IPS DF 6.9 (cell line): ENCODE data around the gene ONECUT3.

Source experiments
- DNase-seq: peaks from one replicate; pipeline ENCODE4 v3.0.0-alpha.2; 2013; ENCODE audit warnings: low read depth, low spot score
- H3K27ac ChIP-seq: one replicate; pipeline ENCODE4 v1.5.1; 2013; ENCODE audit warnings: low read length, control low read depth
- H3K27me3 ChIP-seq: 2 replicates; pipeline ENCODE4 v1.6.1; 2013; ENCODE audit warnings: mild to moderate bottlenecking, low read length; ENCODE audit not compliant: control insufficient read depth, insufficient read depth
- H3K36me3 ChIP-seq: 2 replicates; pipeline ENCODE4 v1.6.1; 2013; ENCODE audit warnings: low read length; ENCODE audit not compliant: control insufficient read depth, insufficient read depth
- H3K4me1 ChIP-seq: 2 replicates; pipeline ENCODE4 v1.6.1; 2013; ENCODE audit warnings: low read length; ENCODE audit not compliant: control insufficient read depth, insufficient read depth
- H3K4me3 ChIP-seq: 2 replicates; pipeline ENCODE4 v1.5.1; 2013; ENCODE audit warnings: mild to moderate bottlenecking, low read length
- H3K9me3 ChIP-seq: 2 replicates; pipeline ENCODE4 v1.6.1; 2013; ENCODE audit warnings: low read length, inconsistent platforms; ENCODE audit not compliant: control insufficient read depth, insufficient read depth
- WGBS: extraction: QIAGEN DNeasy Blood & Tissue Kit; methylation state at CpG from one replicate; pipeline ENCODE4 v1.1.7; 2013; ENCODE audit warnings: mixed read lengths, missing lambda C conversion rate; ENCODE audit not compliant: insufficient read length, insufficient coverage; 5-methylcytosine and 5-hydroxymethylcytosine counted together

The ONECUT3 gene

GRCh38 chr19:1815605-1816529, 62.6 kb downstream of the ONECUT3 start:
- Histone ChIP-seq H3K4me3 (no peak overlapping the region), H3K27me3 (no peaks in the 10 kb centered on the region), H3K9me3 (no peaks in the 10 kb centered on the region), H3K4me1 (peaks cover 2% of the 10 kb centered on the region), H3K36me3 (peaks cover 38% of the 10 kb centered on the region), H3K27ac (no peak overlapping the region)
- no CpG with 5 or more reads among the region's 61 CpGs for WGBS
- no peak for DNase-seq

GRCh38 chr19:1816530-1817298, 63.4 kb downstream of the ONECUT3 start:
- Histone ChIP-seq H3K36me3 (peaks cover 44% of the 10 kb centered on the region), H3K27me3 (no peaks in the 10 kb centered on the region), H3K4me3 (no peak overlapping the region), H3K27ac (no peak overlapping the region), H3K4me1 (peaks cover under 1% of the 10 kb centered on the region; the same call in 1 of the 2 replicates), H3K9me3 (no peaks in the 10 kb centered on the region)
- no peak for DNase-seq
- no CpG with 5 or more reads among the region's 36 CpGs for WGBS

- H3K36me3 ChIP-seq: peaks cover 49% of the 10 kb centered on the region
- no peak for DNase-seq
- no CpG with 5 or more reads among the region's 25 CpGs for WGBS
- H3K4me1 ChIP-seq: no peaks in the 10 kb centered on the region
- no peak overlapping the region for H3K4me3 ChIP-seq
- no peak overlapping the region for H3K27ac ChIP-seq
- no peaks in the 10 kb centered on the region for H3K27me3 ChIP-seq
- H3K9me3 ChIP-seq: no peaks in the 10 kb centered on the region
Observed at GRCh38 chr19:1817553-1818179, 64.4 kb downstream of the ONECUT3 start.

- Histone ChIP-seq H3K36me3 (peaks cover 51% of the 10 kb centered on the region), H3K27ac (no peak overlapping the region), H3K27me3 (no peaks in the 10 kb centered on the region), H3K4me3 (no peak overlapping the region), H3K9me3 (no peaks in the 10 kb centered on the region), H3K4me1 (no peaks in the 10 kb centered on the region)
- DNase-seq: no peak
- WGBS: no CpG with 5 or more reads among the region's 33 CpGs
Observed at GRCh38 chr19:1818549-1819195, 65.4 kb downstream of the ONECUT3 start.

GRCh38 chr19:1819341-1820255, 66.3 kb downstream of the ONECUT3 start:
- Histone ChIP-seq H3K4me1 (no peaks in the 10 kb centered on the region), H3K27me3 (no peaks in the 10 kb centered on the region), H3K36me3 (peaks cover 52% of the 10 kb centered on the region), H3K4me3 (no peak overlapping the region), H3K27ac (no peak overlapping the region), H3K9me3 (no peaks in the 10 kb centered on the region)
- no peak for DNase-seq
- WGBS: no CpG with 5 or more reads among the region's 43 CpGs

GRCh38 chr19:1822210-1822609, 68.9 kb downstream of the ONECUT3 start:
- WGBS: no CpG with 5 or more reads among the region's 19 CpGs
- DNase-seq: no peak
- no peaks in the 10 kb centered on the region for H3K9me3 ChIP-seq
- H3K27ac ChIP-seq: no peak overlapping the region
- no peaks in the 10 kb centered on the region for H3K27me3 ChIP-seq
- peaks cover 40% of the 10 kb centered on the region for H3K36me3 ChIP-seq
- no peak overlapping the region for H3K4me3 ChIP-seq
- H3K4me1 ChIP-seq: peaks cover 3% of the 10 kb centered on the region; the same call in 1 of the 2 replicates

- Histone ChIP-seq H3K4me1 (peaks cover 3% of the 10 kb centered on the region; the same call in 1 of the 2 replicates), H3K36me3 (peaks cover 36% of the 10 kb centered on the region), H3K4me3 (no peak overlapping the region), H3K27ac (no peak overlapping the region), H3K27me3 (no peaks in the 10 kb centered on the region), H3K9me3 (no peaks in the 10 kb centered on the region)
- DNase-seq: no peak
- WGBS: no CpG with 5 or more reads among the region's 8 CpGs
Observed at GRCh38 chr19:1823020-1823419, 69.7 kb downstream of the ONECUT3 start.

- H3K27me3 ChIP-seq: no peaks in the 10 kb centered on the region
- H3K36me3 ChIP-seq: peaks cover 33% of the 10 kb centered on the region
- H3K9me3 ChIP-seq: no peaks in the 10 kb centered on the region
- H3K27ac ChIP-seq: no peak overlapping the region
- H3K4me1 ChIP-seq: peaks cover 3% of the 10 kb centered on the region; the same call in 1 of the 2 replicates
- no peak for DNase-seq
- whole genome bisulfite sequencing: no CpG with 5 or more reads among the region's 36 CpGs
- no peak overlapping the region for H3K4me3 ChIP-seq
Observed at GRCh38 chr19:1823539-1824251, 70.4 kb downstream of the ONECUT3 start.

- Histone ChIP-seq H3K27me3 (no peaks in the 10 kb centered on the region), H3K36me3 (peaks cover 27% of the 10 kb centered on the region), H3K4me3 (no peak overlapping the region), H3K27ac (no peak overlapping the region), H3K9me3 (no peaks in the 10 kb centered on the region), H3K4me1 (peaks cover 3% of the 10 kb centered on the region; the same call in 1 of the 2 replicates)
- DNase-seq: no peak
- WGBS: no CpG with 5 or more reads among the region's 14 CpGs
Observed at GRCh38 chr19:1824252-1824622, 70.9 kb downstream of the ONECUT3 start.
